IPS DF 4.7 (cell line): ENCODE data around the gene ABCA6.
"Not testable (repeated sequence)": the region's sequence is repeated elsewhere in the genome, so short reads cannot be mapped to it uniquely, and the experiment has no call there.

Experiments
- DNase-seq: peaks from one replicate; pipeline ENCODE4 v3.0.0-alpha.2; 2013; ENCODE audit warnings: low spot score; ENCODE audit errors: extremely low read depth

The ABCA6 gene

GRCh38 chr17:69073392-69073791 is 68.3 kb downstream of the ABCA6 start:
- DNase-seq: not testable (repeated sequence)

- not testable (repeated sequence) for DNase-seq
Measured at GRCh38 chr17:69072803-69073256, 68.9 kb downstream of the ABCA6 start.

GRCh38 chr17:69071233-69071586 is 70.5 kb downstream of the ABCA6 start:
- not testable (repeated sequence) for DNase-seq

GRCh38 chr17:69070378-69071232 is 71.1 kb downstream of the ABCA6 start:
- DNase-seq: not testable (repeated sequence)

DNA sequence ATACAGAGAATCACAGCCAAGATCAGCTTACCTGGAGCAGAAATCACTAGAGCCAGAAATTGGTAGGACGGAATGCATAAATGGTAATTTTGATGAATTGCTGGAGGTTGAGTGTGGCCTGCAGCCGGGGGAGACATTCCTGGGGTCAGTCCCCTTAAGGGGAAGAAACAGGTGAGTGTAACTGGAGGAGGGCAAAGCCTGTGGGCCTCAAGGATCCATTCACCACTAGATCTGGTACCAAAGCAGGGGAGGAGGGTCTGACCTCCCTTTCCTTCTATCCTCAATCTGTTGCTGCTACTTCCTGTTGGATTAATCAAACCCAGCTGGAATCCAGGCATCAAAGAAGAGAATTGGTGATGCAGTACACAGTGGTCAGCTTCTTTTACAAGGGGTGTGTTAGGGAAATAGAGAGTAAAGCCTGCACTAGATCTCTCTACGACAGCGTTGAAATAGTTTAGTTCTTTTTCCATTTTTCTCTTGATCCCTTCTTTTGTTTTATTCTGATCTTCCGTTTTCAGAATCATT is 72.4 kb downstream of the ABCA6 start:
- DNase-seq: no peak

DNA sequence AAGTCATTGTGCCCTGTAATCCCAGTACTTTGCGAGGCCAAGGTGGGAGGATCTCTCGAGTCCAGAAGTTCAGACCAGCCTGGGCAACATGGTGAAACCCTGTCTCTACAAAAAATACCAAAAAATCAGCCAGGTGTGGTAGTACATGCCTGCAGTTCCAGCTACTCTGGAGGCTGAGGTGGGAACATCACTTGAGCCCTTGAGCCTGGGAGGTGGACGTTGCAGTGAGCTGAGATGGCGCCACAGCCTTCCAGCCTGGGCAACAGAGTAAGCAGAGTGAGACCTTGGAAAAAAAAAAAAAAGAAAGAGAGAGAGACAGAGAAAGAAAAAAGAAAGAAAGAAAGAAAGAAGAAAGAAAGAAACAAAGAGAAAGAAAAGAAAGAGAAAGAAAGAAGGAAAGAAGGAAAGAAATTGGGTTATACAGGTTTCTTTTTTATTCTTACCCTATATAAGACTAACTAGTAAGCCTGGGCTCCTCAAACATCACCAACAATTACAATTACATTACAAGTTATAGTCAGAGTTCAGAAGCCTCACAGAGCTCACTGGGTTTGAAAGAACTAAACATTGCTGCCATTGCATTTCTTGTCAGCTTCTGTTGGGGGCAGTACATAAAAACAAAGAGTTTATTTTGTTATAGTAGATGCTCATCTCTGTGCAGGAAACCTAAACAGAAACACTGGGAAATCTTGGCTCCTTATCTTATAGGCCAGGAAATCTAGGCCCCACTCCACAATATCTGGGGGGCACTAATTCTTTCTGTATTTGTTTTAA is 74.2 kb downstream of the ABCA6 start:
- no peak for DNase-seq

DNA sequence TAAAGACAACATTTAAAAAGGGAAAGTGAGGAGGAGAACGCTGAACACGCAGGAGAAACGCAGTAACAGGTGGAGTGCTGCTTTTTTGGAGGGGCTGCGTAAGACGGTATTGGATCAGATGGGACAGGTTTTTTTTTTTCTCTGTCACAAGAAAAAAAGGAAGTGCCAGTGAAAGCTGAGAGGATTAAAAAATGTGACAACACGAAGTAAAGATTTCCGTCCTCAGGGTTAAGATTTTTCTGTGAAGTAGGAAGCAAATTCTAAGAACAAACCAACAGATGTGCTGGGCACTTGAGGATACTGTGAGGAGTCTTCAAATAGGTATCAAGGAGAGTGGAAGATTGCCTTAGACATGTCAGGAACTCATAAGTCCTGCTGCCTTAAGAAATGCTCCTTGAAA is 75.2 kb downstream of the ABCA6 start:
- DNase-seq: no peak

GRCh38 chr17:69065113-69065512 is 76.6 kb downstream of the ABCA6 start:
- DNase-seq: no peak

- DNase-seq: no peak
Measured at GRCh38 chr17:69064476-69064875, 77.2 kb downstream of the ABCA6 start.

DNA sequence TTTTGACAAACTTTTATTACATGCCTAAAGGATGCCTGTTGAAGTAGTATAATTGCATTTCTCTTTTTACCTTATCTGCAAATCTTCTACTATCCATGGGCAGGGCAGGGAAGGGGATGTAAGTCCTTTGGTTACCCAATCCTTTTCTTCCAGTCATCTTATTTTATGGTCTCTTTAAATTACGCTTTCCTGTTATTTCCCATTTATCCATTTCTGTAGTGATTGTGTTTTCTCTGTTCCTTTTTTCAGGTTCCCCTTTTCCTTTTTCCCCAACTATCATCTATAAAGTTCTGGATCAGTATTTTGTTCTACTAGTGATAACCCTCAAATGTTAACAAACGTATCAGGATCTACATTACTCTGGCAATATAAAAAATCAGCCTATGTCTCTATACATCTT is 77.7 kb downstream of the ABCA6 start:
- DNase-seq: no peak

- no peak for DNase-seq
Measured at GRCh38 chr17:69062860-69063581, 78.7 kb downstream of the ABCA6 start.

- DNase-seq: no peak
Measured at GRCh38 chr17:69061721-69062556, 79.8 kb downstream of the ABCA6 start.

GRCh38 chr17:69060822-69061221 is 80.9 kb downstream of the ABCA6 start, which contains the start of gene ABCA9:
ABCA9 (minus strand) TSS chr17:69060927; CDS start chr17:69051126, 9,801 bp downstream.
- DNase-seq: no peak

GRCh38 chr17:69059458-69060175 is 82.1 kb downstream of the ABCA6 start:
- no peak for DNase-seq

DNA sequence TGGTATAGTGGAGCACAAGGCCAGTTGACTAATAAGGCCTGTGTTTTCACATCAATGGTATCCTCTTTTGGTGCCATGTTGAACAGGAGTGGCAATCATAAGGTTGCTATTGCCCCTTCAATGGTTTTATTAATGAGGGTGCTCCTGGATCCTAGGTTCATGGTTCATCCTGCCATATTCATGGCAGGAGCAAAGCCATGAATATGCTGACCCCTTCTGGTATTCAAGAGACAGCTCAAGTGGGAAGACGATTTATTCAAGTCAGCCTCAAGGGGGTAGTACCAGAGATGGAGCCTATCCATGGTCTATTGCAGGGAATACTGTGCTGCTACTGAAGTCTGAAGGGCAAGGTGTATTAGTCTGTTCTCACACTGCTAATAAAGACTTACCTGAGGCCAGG is 83.5 kb downstream of the ABCA6 start:
- DNase-seq: no peak

GRCh38 chr17:69057280-69057679 is 84.4 kb downstream of the ABCA6 start:
- DNase-seq: no peak

- no peak for DNase-seq
Measured at GRCh38 chr17:69056179-69056823, 85.4 kb downstream of the ABCA6 start.

DNA sequence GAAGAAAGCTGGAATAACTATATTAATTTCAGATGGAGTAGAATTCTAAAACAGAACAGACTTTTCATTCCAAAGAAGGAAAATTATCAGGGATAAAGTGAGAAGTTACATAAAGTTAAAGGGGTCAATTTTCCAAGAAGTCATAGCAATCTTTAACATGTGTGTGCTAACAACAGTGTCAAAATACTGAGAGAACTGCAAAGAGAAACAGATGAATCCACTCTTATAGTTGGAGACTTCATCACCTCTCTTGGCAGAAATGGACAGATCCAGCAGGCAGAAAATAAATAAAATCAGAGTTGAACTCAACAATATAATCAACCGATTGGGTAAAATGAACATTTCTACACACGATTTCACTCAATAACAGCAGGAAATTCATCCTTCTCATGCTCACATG is 86.4 kb downstream of the ABCA6 start:
- no peak for DNase-seq

DNA sequence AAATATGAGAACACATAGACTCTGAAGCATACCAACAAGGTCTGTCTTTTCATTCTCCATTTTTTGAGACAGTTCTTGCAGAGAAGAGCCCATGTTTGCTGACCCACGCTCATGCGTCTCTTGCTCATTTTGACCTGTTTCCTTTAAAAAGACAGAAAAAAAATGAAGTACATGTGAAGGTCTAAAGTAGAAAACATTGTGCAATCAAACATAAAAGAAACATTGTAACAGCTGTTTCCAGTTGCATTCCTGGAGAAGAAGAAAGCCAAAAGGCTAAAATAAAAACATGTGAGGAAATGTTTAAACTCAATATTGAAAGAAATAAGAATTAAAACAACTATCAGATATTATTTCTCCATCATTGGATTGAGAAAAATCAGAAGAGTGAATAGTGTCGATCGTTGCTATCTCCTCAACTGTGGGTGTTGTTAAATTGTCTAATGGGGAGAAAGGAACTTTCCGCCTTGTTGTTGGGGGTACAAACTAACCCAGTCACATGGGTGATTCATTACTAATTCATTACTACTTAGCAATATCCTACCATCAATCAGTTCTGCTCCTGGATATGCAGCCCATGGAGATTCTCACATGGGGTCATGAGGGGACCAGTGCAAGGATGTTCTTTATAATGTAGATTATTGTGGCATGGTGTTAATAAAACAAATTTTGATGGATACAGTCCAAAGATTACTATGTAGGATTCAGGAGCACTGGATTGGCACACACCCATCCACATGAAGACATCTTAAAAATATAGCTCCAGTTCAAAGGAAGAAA is 90.5 kb downstream of the ABCA6 start:
- DNase-seq: no peak
